Measurements from ENCODE around the gene RCOR1.

- no peak for TF ChIP-seq CTCF (IDR thresholded peaks at IDR 0.05)
- no peak for TF ChIP-seq POLR2A (IDR thresholded peaks at IDR 0.05)
These were observed 133.9 kb downstream of the RCOR1 start for GRCh38 chr14:102726191-102726949.

Measured in heart left ventricle (tissue), 13 donors.